ENCODE measurements around the gene PARD3B. TPM values are rescaled to one million over a fixed set of nuclear protein-coding genes. Genes with fewer than 3 reads are reported as not detected.

The PARD3B gene
- total and polyA plus RNA-seq, 4 donors: 6.8 to 50.9 (median 22.5) TPM

GRCh38 chr2:205570648-205571047 lies 1025.4 kb downstream of the PARD3B start:
- no peak overlapping the region for H3K4me3 ChIP-seq (ENCODE audit: low read length in 2 of 2)
- DNase-seq (no peak), ATAC-seq (ENCODE audit: low FRiP score) (no peak)
- no peaks in the 10 kb centered on the region for H3K4me1 ChIP-seq (ENCODE audit: control insufficient read depth in 1 of 2, insufficient read depth in 2 of 2, low read length in 2 of 2)
- intact Hi-C loops (cut with DNase I): no loop called here
- H3K27ac ChIP-seq (ENCODE audit: low read depth in 1 of 2, low read length in 2 of 2): no peak overlapping the region
- 91 to 93% methylated on average over 6 of the region's 6 CpGs for WGBS, 2 donors
- no peaks in the 10 kb centered on the region for H3K36me3 ChIP-seq (ENCODE audit: control insufficient read depth in 1 of 2, insufficient read depth in 2 of 2, low read length in 1 of 2)
- no peaks in the 10 kb centered on the region for H3K9me3 ChIP-seq (ENCODE audit: control insufficient read depth, low read length)
- no peaks in the 10 kb centered on the region for H3K27me3 ChIP-seq (ENCODE audit: control insufficient read depth in 1 of 2, insufficient read depth in 2 of 2, low read length in 1 of 2)

- Histone ChIP-seq H3K36me3 (ENCODE audit: control insufficient read depth in 1 of 2, insufficient read depth in 2 of 2, low read length in 1 of 2) (no peaks in the 10 kb centered on the region), H3K4me3 (ENCODE audit: low read length in 2 of 2) (no peak overlapping the region), H3K4me1 (ENCODE audit: control insufficient read depth in 1 of 2, insufficient read depth in 2 of 2, low read length in 2 of 2) (no peaks in the 10 kb centered on the region), H3K27ac (ENCODE audit: low read depth in 1 of 2, low read length in 2 of 2) (no peak overlapping the region), H3K27me3 (ENCODE audit: control insufficient read depth in 1 of 2, insufficient read depth in 2 of 2, low read length in 1 of 2) (no peaks in the 10 kb centered on the region), H3K9me3 (ENCODE audit: control insufficient read depth, low read length) (no peaks in the 10 kb centered on the region)
- intact Hi-C loops (cut with DNase I): no loop called here
- DNase-seq (no peak), ATAC-seq (ENCODE audit: low FRiP score) (no peak)
- 75 to 82% methylated on average over 5 of the region's 5 CpGs for WGBS, 2 donors
These were observed 1026.2 kb downstream of the PARD3B start for GRCh38 chr2:205571360-205571959.

GRCh38 chr2:205574001-205574400 lies 1028.7 kb downstream of the PARD3B start:
- no peaks in the 10 kb centered on the region for H3K4me1 ChIP-seq (ENCODE audit: control insufficient read depth in 1 of 2, insufficient read depth in 2 of 2, low read length in 2 of 2)
- no peak overlapping the region for H3K27ac ChIP-seq (ENCODE audit: low read depth in 1 of 2, low read length in 2 of 2)
- H3K9me3 ChIP-seq (ENCODE audit: control insufficient read depth, low read length): no peaks in the 10 kb centered on the region
- ATAC-seq (ENCODE audit: low FRiP score) (no peak), DNase-seq (no peak)
- 72 to 80% methylated on average over 3 of the region's 3 CpGs for WGBS, 2 donors
- no peak overlapping the region for H3K4me3 ChIP-seq (ENCODE audit: low read length in 2 of 2)
- no peaks in the 10 kb centered on the region for H3K36me3 ChIP-seq (ENCODE audit: control insufficient read depth in 1 of 2, insufficient read depth in 2 of 2, low read length in 1 of 2)
- no peaks in the 10 kb centered on the region for H3K27me3 ChIP-seq (ENCODE audit: control insufficient read depth in 1 of 2, insufficient read depth in 2 of 2, low read length in 1 of 2)
- intact Hi-C loops (cut with DNase I): no loop called here

GRCh38 chr2:205579335-205579734 lies 1034.1 kb downstream of the PARD3B start:
- intact Hi-C loops (cut with DNase I): no loop called here
- ATAC-seq (ENCODE audit: low FRiP score) (no peak), DNase-seq (no peak)
- no peaks in the 10 kb centered on the region for H3K9me3 ChIP-seq (ENCODE audit: control insufficient read depth, low read length)
- no peaks in the 10 kb centered on the region for H3K27me3 ChIP-seq (ENCODE audit: control insufficient read depth in 1 of 2, insufficient read depth in 2 of 2, low read length in 1 of 2)
- H3K27ac ChIP-seq (ENCODE audit: low read depth in 1 of 2, low read length in 2 of 2): no peak overlapping the region
- no peak overlapping the region for H3K4me3 ChIP-seq (ENCODE audit: low read length in 2 of 2)
- WGBS, 2 donors: 88 to 89% methylated on average over 7 of the region's 7 CpGs
- H3K4me1 ChIP-seq (ENCODE audit: control insufficient read depth in 1 of 2, insufficient read depth in 2 of 2, low read length in 2 of 2): no peaks in the 10 kb centered on the region
- no peaks in the 10 kb centered on the region for H3K36me3 ChIP-seq (ENCODE audit: control insufficient read depth in 1 of 2, insufficient read depth in 2 of 2, low read length in 1 of 2)

GRCh38 chr2:205580212-205580987 lies 1035.1 kb downstream of the PARD3B start:
- H3K9me3 ChIP-seq (ENCODE audit: control insufficient read depth, low read length): no peaks in the 10 kb centered on the region
- ATAC-seq (ENCODE audit: low FRiP score): no peak
- intact Hi-C loops (cut with DNase I): no loop called here

GRCh38 chr2:205582366-205582765 lies 1037.1 kb downstream of the PARD3B start:
- DNase-seq: no peak
- no peaks in the 10 kb centered on the region for H3K4me1 ChIP-seq (ENCODE audit: control insufficient read depth in 1 of 2, insufficient read depth in 2 of 2, low read length in 2 of 2)
- H3K9me3 ChIP-seq (ENCODE audit: control insufficient read depth, low read length): no peaks in the 10 kb centered on the region
- H3K4me3 ChIP-seq (ENCODE audit: low read length in 2 of 2): no peak overlapping the region
- H3K36me3 ChIP-seq (ENCODE audit: control insufficient read depth in 1 of 2, insufficient read depth in 2 of 2, low read length in 1 of 2): no peaks in the 10 kb centered on the region
- H3K27ac ChIP-seq (ENCODE audit: low read depth in 1 of 2, low read length in 2 of 2): no peak overlapping the region
- H3K27me3 ChIP-seq (ENCODE audit: control insufficient read depth in 1 of 2, insufficient read depth in 2 of 2, low read length in 1 of 2): no peaks in the 10 kb centered on the region
- ATAC-seq (ENCODE audit: low FRiP score): no peak
- 62 to 70% methylated on average over 2 of the region's 2 CpGs for WGBS, 2 donors
- intact Hi-C loops (cut with DNase I): no loop called here

More at GRCh38 chr2:205580212-205580987, 1035.1 kb downstream of the PARD3B start:
- Histone ChIP-seq H3K4me3 (ENCODE audit: low read length in 2 of 2) (no peak overlapping the region), H3K27me3 (ENCODE audit: control insufficient read depth in 1 of 2, insufficient read depth in 2 of 2, low read length in 1 of 2) (no peaks in the 10 kb centered on the region), H3K36me3 (ENCODE audit: control insufficient read depth in 1 of 2, insufficient read depth in 2 of 2, low read length in 1 of 2) (no peaks in the 10 kb centered on the region), H3K27ac (ENCODE audit: low read depth in 1 of 2, low read length in 2 of 2) (no peak overlapping the region), H3K4me1 (ENCODE audit: control insufficient read depth in 1 of 2, insufficient read depth in 2 of 2, low read length in 2 of 2) (no peaks in the 10 kb centered on the region)
- 85 to 91% methylated on average over 8 of the region's 8 CpGs for WGBS, 2 donors
- no peak for DNase-seq

GRCh38 chr2:205585449-205586383 lies 1040.4 kb downstream of the PARD3B start:
- intact Hi-C loops (cut with DNase I): no loop called here
- ATAC-seq (ENCODE audit: low FRiP score) (no peak), DNase-seq (no peak)
- no peak overlapping the region for H3K4me3 ChIP-seq (ENCODE audit: low read length in 2 of 2)
- WGBS, 2 donors: 70 to 74% methylated on average over 10 of the region's 10 CpGs
- H3K27me3 ChIP-seq (ENCODE audit: control insufficient read depth in 1 of 2, insufficient read depth in 2 of 2, low read length in 1 of 2): no peaks in the 10 kb centered on the region
- no peaks in the 10 kb centered on the region for H3K9me3 ChIP-seq (ENCODE audit: control insufficient read depth, low read length)
- no peaks in the 10 kb centered on the region for H3K4me1 ChIP-seq (ENCODE audit: control insufficient read depth in 1 of 2, insufficient read depth in 2 of 2, low read length in 2 of 2)
- H3K27ac ChIP-seq (ENCODE audit: low read depth in 1 of 2, low read length in 2 of 2): no peak overlapping the region
- H3K36me3 ChIP-seq (ENCODE audit: control insufficient read depth in 1 of 2, insufficient read depth in 2 of 2, low read length in 1 of 2): no peaks in the 10 kb centered on the region

- ATAC-seq (ENCODE audit: low FRiP score) (no peak), DNase-seq (no peak)
- H3K36me3 ChIP-seq (ENCODE audit: control insufficient read depth in 1 of 2, insufficient read depth in 2 of 2, low read length in 1 of 2): no peaks in the 10 kb centered on the region
- no peak overlapping the region for H3K4me3 ChIP-seq (ENCODE audit: low read length in 2 of 2)
- no peaks in the 10 kb centered on the region for H3K9me3 ChIP-seq (ENCODE audit: control insufficient read depth, low read length)
- intact Hi-C loops (cut with DNase I): no loop called here
- H3K27me3 ChIP-seq (ENCODE audit: control insufficient read depth in 1 of 2, insufficient read depth in 2 of 2, low read length in 1 of 2): no peaks in the 10 kb centered on the region
- no peaks in the 10 kb centered on the region for H3K4me1 ChIP-seq (ENCODE audit: control insufficient read depth in 1 of 2, insufficient read depth in 2 of 2, low read length in 2 of 2)
- WGBS, 2 donors: 92 to 93% methylated on average over 5 of the region's 5 CpGs
- H3K27ac ChIP-seq (ENCODE audit: low read depth in 1 of 2, low read length in 2 of 2): no peak overlapping the region
These were observed 1041.4 kb downstream of the PARD3B start for GRCh38 chr2:205586626-205587025.

All from aorta (tissue), 5 donors.